NAMALWA (cell line): ENCODE results near the gene POLR2H.

Experiments used
- DNase-seq: peaks from one replicate; pipeline ENCODE4 v3.0.0-alpha.2; 2015; ENCODE audit warnings: low spot score

The POLR2H gene

GRCh38 chr3:184352149-184352785 lies 9.2 kb upstream of the POLR2H start:
- no peak for DNase-seq

- DNase-seq: no peak
Observed at GRCh38 chr3:184352897-184353545, 8.5 kb upstream of the POLR2H start.

DNA sequence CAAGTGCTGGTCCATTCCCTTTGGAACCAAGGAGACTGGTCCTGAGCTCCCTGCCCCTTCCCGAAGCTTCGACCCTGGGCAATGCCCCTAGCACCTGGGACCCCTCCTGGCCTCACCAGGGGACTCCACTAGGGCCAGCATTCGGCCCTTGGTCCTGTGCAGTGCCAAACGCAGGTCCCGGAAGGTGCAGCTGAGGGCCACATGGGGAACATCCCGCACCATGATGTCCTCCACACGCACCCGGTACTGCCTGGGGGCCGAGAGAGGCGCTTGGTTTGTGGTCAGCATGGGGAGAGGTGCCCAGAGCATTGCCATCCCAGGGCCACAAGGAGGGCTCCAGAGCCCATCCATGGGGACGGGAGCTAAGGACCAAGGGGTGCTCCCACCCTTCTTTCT lies 8.0 kb upstream of the POLR2H start:
- no peak for DNase-seq

DNA sequence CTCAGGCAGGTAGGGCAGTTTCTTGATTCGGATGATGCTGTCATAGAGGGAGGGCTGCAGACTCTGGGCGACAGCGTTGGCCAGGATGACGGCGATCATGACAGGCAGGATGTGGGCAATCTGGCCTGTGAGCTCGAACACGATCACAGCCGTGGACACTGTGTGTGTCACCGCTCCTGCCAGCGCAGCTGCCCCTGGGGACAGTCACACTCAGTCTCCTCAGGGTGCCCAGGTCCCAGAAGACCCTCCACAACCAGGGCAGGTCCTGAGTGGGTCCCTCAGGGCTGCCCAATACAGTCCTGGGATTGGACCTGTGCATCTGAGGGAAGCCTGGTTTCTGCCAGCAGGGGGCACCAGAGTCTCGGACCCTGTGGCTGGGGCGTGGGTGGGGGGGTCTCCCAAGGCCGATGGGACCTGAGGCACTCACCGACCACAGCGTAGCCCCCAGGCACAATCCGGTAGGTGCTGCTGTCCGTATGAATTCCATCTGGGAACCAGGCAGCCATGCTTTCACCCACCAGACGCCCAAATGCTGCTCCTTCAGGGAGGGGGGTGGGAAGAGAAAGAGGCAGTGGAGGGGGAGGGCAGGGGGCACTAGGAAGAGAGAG lies 7.3 kb upstream of the POLR2H start:
- DNase-seq: peak; percentile 67

DNA sequence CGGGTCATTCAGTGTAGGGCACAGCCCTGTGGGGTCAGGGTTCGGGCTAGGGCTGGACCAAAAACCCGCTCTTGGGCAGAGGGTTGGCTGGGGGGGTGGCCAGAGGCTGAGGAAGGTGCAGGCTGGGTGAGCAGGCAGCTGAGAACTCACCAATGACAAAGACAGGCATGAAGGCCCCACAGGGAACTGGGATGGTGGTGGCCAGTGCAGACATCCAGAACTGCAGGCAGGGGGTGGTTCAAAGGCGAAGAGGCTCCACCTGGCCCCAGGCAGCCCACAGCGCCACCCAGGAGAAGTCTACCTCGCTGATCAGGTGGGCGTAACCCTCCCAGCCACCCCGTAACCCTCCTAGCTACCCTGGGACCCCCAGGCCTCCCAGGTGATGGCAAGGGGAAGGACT lies 6.8 kb upstream of the POLR2H start:
- DNase-seq: no peak

DNA sequence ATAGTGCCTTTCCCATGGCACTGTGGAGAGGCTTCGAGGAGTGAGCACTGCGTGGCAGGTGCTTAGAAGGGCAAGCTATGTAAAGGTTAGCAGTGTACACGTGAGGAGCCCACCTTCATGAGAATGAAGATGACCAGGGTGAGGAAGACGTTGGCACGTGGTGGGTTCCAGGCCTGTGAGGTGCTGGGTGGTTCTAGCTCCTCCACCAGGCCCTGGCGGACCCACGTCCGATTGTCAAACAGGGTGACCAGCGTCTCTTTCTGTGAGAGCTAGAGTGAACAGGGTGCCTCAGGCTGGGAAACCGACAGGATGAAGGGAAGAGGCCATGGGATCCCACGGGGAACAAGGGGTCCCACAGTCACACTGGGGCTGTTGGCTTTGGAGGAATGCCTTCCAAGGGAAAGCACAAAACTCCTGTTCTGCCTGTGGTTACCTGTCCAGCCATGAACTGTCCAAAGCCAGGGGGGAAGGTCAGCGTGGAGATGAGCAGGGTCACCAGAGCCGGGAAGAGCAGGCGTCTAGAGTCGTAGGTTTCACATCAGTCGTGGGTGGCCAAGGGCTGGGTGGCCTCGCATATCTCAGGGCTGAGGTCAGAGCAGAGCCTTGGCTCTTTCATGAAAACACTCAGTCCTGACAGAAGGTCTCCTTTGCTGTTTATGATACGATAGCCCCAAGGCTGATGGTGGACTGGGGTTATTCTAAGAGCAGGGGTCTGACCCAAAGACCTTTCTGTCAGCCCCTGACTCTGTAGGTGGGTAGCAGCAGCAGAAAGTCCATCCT lies 6.1 kb upstream of the POLR2H start:
- no peak for DNase-seq

GRCh38 chr3:184357248-184358123 lies 4.0 kb upstream of the POLR2H start:
- DNase-seq: no peak

DNA sequence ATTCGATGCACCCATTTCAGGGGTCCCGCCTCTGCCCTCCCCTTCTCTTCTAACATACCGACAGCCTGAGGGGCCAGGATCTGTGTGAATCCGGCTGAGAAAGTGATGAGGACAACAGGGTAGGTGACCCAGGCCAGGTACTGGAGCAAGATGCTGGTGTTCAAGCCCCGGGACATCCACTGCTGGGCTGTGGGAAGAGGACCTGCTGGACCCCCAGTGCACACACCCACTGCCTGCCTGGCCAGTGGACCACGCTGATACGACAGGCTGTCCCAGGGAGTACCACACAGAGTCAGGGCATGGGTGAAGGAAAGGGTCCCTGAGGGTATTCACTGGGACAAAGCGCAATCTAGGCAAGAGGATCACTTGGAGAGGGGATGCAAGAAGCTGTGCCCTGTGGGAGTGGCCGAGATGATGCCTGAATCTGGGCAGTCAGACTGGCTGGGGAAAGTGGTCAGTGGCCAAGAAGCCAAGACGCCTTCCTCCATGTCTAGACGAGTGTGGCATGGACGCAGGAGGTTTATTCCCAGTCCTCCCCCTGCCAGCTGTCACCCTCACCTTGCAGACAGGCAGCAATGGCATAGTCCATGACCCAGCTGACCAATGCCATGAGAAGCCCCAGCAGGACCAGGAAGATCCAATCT lies 3.3 kb upstream of the POLR2H start:
- DNase-seq: no peak

DNA sequence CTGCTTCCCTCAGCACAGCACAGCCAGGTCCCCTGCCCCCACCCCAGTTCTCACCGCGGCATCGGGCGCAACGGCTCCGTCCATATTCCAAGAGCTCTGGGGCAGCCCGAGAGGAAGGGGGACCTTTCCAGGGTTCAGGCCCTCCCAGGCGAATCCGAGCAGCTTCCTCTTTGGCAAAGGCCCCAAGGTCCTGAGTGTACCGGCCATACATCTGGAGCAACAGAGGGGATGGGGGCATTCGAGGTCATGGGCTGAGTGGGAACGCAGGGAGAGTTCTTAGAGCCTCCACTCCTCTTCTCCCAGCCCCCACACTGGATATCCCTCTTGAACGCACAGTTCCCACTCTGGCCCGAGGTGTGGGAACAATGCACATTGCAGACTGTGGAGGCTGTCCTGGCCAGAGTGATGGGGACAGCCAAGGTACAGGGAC lies 2.6 kb upstream of the POLR2H start:
- no peak for DNase-seq

DNA sequence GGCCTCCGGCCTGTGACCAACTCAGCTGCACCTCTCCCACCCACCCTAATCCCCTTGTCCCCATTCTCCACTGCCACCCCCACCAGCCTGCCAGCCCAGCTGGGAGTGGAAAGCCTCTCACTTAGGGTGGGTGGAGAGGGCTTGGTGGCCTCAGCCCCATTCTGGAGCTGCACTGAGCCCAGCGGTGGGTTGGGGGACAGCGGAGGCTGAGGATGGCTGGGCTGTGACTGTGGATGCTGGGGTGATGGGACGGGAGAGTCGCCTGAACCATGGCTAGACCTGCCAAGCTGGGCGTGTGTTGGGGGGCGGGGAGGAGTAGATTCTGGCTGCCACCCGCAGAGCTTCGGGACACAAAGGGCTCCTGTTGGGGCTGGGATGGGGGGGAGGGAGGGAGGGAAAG lies 1.9 kb upstream of the POLR2H start:
- no peak for DNase-seq

- no peak for DNase-seq
Observed at GRCh38 chr3:184360070-184360928, 1.2 kb upstream of the POLR2H start.

DNA sequence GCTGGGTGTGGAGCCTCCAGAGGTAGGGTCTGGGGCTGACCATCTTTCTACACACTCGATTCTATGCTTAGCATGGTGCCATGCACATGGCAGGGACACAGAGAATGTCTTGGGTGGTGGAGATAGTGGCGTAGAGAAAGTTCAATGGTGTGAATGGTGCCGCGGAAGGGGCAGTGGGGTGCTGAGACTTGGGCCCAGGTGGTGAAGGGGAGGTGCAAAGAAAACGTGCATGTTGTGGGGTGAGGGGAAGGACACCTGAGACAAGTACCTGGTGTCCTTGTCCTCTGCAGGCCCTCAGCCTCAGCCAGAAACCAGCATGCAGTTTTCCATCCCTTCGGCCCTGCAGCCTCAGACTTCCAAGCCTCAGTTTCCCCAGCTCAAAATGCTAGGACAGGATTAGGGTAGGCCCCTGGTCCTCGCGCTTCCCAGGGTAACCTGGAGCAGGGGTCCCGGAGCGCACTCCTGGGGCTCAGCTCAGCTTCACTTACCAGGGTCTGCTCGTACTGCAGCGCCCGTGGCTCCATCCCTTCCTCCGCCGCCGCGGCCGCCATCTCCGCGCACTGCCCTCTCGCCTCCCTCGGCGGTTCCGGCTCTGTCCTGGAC lies 480 bp upstream of the POLR2H start:
- DNase-seq: peak; percentile 32

- peak; percentile 74 for DNase-seq
Observed at GRCh38 chr3:184361932-184362667, 590 bp downstream of the POLR2H start.

GRCh38 chr3:184362668-184363546 lies 1.4 kb downstream of the POLR2H start:
- DNase-seq: peak; percentile 99

GRCh38 chr3:184366619-184367289 lies 5.2 kb downstream of the POLR2H start:
- no peak for DNase-seq

DNA sequence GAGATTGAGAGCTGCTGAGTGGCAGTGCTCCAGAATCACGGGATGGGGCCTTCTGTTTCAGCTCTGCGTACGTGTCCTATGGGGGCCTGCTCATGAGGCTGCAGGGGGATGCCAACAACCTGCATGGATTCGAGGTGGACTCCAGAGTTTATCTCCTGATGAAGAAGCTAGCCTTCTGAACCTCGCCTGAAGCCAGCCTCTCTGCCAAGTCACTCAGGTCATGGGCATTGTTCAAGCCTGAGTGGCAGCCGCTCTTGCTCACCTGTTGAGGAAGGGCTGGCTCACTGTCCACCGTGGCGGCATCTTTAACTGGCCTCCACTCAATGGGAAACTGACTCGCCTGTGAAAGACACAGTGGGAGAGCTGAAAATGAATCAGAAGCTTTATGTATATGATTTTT lies 6.6 kb downstream of the POLR2H start:
- no peak for DNase-seq

DNA sequence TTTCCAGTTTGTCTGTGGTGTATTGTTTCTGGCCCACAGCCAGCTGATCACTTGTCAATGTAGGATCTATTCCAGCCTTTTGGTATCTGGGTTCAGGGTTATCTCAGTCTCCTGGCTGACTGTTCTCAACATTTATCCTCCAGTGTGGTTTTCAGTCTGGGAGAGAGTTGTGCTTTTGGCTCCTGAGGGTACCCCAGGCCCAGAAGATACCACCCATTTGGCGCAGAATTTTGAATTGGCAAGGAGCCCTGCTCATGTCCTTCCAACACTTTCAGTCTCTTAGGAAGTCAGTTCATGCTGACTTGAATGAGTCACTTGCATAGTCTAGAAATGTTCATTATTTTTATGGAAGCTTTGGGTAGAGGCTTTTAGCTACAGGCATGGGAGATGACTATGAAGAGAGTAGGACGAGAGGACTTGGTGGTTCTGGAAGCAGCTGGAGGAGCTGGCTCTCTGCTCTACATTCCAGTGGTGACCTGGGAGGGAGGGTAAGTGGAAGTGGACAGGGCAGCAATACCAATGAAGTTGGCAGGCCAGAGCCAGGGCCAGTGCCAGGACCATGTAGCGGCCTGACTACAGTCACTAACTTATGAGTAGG lies 7.2 kb downstream of the POLR2H start:
- no peak for DNase-seq
